ENCODE measurements around the gene ABITRAM.
"Not testable (repeated sequence)": the region's sequence is repeated elsewhere in the genome, so short reads cannot be mapped to it uniquely, and the experiment has no call there.

The ABITRAM gene

GRCh38 chr9:108934323-108934893, at the start of gene ABITRAM:
Gene ABITRAM, plus strand, starts transcription at chr9:108934400. Its CDS starts 87 bp downstream, at chr9:108934487.
- peak; percentile 62 for DNase-seq

- DNase-seq: no peak
Observed at GRCh38 chr9:108884701-108885100, 49.5 kb upstream of the ABITRAM start.

- DNase-seq: peak; percentile 24
Observed at GRCh38 chr9:108885643-108886348, 48.4 kb upstream of the ABITRAM start.

GRCh38 chr9:108886594-108887271, 47.5 kb upstream of the ABITRAM start:
- not testable (repeated sequence) for DNase-seq

GRCh38 chr9:108889649-108890067, 44.5 kb upstream of the ABITRAM start:
- DNase-seq: no peak

GRCh38 chr9:108894225-108894997, 39.8 kb upstream of the ABITRAM start:
- no peak for DNase-seq

- no peak for DNase-seq
Observed at GRCh38 chr9:108897324-108898096, 36.7 kb upstream of the ABITRAM start.

GRCh38 chr9:108899023-108899695, 35.0 kb upstream of the ABITRAM start:
- not testable (repeated sequence) for DNase-seq

- DNase-seq: no peak
Observed at GRCh38 chr9:108900176-108900575, 34.0 kb upstream of the ABITRAM start.

- DNase-seq: no peak
Observed at GRCh38 chr9:108903420-108904103, 30.6 kb upstream of the ABITRAM start.

GRCh38 chr9:108904161-108904560, 30.0 kb upstream of the ABITRAM start:
- DNase-seq: no peak

GRCh38 chr9:108905494-108905893, 28.7 kb upstream of the ABITRAM start:
- DNase-seq: no peak

GRCh38 chr9:108910402-108910801, 23.8 kb upstream of the ABITRAM start:
- no peak for DNase-seq

- DNase-seq: no peak
Observed at GRCh38 chr9:108910914-108911313, 23.3 kb upstream of the ABITRAM start.

- no peak for DNase-seq
Observed at GRCh38 chr9:108911820-108912219, 22.4 kb upstream of the ABITRAM start.

- DNase-seq: no peak
Observed at GRCh38 chr9:108913391-108913790, 20.8 kb upstream of the ABITRAM start.

- no peak for DNase-seq
Observed at GRCh38 chr9:108919517-108919916, 14.7 kb upstream of the ABITRAM start.

GRCh38 chr9:108920401-108920800, 13.8 kb upstream of the ABITRAM start:
- not testable (repeated sequence) for DNase-seq

- DNase-seq: no peak
Observed at GRCh38 chr9:108921200-108921599, 13.0 kb upstream of the ABITRAM start.

GRCh38 chr9:108924466-108924865, 9.7 kb upstream of the ABITRAM start:
- peak; percentile 46 for DNase-seq

- DNase-seq: no peak
Observed at GRCh38 chr9:108928386-108928785, 5.8 kb upstream of the ABITRAM start.
